Measurements from ENCODE around the gene LBR. TPM values are rescaled to one million over a fixed set of nuclear protein-coding genes. Genes with fewer than 3 reads are reported as not detected.
A peak's percentile ranks its signal among the peaks of the same experiment; 100 is the strongest.

Gene LBR
- total and polyA plus RNA-seq, 4 donors: 37.2 to 60.0 (median 44.2) TPM

DNA sequence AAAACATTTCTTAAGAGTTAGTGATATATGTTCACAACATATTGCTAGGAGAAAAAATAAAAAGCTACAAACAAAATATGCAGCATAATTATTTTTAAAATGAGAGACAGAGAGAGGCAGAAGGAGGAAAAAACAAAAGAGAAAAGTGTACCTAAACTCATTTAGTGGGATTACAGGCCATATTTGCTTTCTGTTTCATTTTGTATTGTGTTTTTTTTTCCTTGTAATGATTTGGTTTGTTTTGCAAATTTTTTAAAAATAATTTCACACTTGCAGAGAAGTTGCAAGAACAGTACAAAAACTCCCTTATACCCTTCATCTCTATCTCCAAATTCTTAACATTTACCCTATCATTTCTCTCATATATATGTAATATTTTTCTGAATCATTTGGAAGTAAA, 65.0 kb downstream of the LBR start:
- H3K4me1 ChIP-seq (ENCODE audit: control insufficient read depth, insufficient read depth, low read length): no peaks in the 10 kb centered on the region
- no peak for DNase-seq (ENCODE audit: low read depth in 4 of 6, low spot score in 6 of 6)
- H3K27me3 ChIP-seq (ENCODE audit: control insufficient read depth, insufficient read depth, low read length): no peaks in the 10 kb centered on the region
- no peak overlapping the region for H3K27ac ChIP-seq (ENCODE audit: low read depth, low read length)
- no peaks in the 10 kb centered on the region for H3K36me3 ChIP-seq (ENCODE audit: control insufficient read depth, insufficient read depth, low read length)
- H3K4me3 ChIP-seq (ENCODE audit: low read depth, low read length): no peak overlapping the region
- H3K9me3 ChIP-seq (ENCODE audit: control insufficient read depth, insufficient read depth, low read length): no peaks in the 10 kb centered on the region

DNA sequence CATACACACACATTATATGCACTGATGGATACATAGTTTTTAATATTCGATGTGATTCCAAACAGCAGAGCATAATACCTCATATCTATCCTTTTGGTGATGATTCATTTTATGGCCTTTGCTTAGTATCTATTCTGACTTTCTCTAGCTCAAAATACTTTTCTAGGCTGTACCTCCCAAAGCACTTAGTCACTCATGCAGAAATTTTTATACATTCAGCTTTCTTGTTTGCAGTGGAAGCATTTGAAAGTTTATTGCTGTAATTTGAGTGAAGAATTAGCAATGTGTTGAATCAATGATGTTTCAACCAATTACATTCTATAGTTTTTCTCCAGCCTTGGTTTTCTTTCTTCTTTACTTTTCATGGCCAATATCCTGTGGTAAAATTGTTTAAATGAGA, 66.7 kb downstream of the LBR start:
- no peak overlapping the region for H3K4me3 ChIP-seq (ENCODE audit: low read depth, low read length)
- H3K36me3 ChIP-seq (ENCODE audit: control insufficient read depth, insufficient read depth, low read length): no peaks in the 10 kb centered on the region
- no peaks in the 10 kb centered on the region for H3K4me1 ChIP-seq (ENCODE audit: control insufficient read depth, insufficient read depth, low read length)
- H3K9me3 ChIP-seq (ENCODE audit: control insufficient read depth, insufficient read depth, low read length): no peaks in the 10 kb centered on the region
- H3K27me3 ChIP-seq (ENCODE audit: control insufficient read depth, insufficient read depth, low read length): no peaks in the 10 kb centered on the region
- H3K27ac ChIP-seq (ENCODE audit: low read depth, low read length): no peak overlapping the region
- no CpG with 5 or more reads among the region's 1 CpG for WGBS (ENCODE audit: insufficient coverage)
- DNase-seq (ENCODE audit: low read depth in 4 of 6, low spot score in 6 of 6): peak in 1 of 6 donors; percentile 31

DNA sequence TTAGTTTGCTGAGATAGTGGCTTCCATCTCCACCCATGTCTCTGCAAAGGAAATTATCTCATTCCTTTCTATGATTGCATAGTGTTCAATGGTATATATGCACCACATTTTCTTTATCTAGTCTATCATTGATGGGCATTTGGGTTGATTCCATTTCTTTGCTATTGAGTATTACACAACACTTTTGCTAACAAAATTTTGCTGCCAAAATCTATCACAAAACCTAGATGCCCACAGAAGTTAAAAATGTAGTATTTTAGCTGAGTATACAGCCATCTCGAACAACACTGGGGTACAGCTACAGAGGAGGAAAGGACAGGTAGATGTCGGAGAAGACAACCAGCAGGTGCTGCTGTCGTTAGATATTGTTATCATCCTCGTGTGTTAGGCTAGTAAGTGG, 67.7 kb downstream of the LBR start:
- Histone ChIP-seq H3K36me3 (ENCODE audit: control insufficient read depth, insufficient read depth, low read length) (no peaks in the 10 kb centered on the region), H3K27ac (ENCODE audit: low read depth, low read length) (no peak overlapping the region), H3K4me1 (ENCODE audit: control insufficient read depth, insufficient read depth, low read length) (no peaks in the 10 kb centered on the region), H3K27me3 (ENCODE audit: control insufficient read depth, insufficient read depth, low read length) (no peaks in the 10 kb centered on the region), H3K4me3 (ENCODE audit: low read depth, low read length) (no peak overlapping the region), H3K9me3 (ENCODE audit: control insufficient read depth, insufficient read depth, low read length) (no peaks in the 10 kb centered on the region)
- no peak for DNase-seq (ENCODE audit: low read depth in 4 of 6, low spot score in 6 of 6)
- WGBS (ENCODE audit: insufficient coverage): no CpG with 5 or more reads among the region's 4 CpGs

DNA sequence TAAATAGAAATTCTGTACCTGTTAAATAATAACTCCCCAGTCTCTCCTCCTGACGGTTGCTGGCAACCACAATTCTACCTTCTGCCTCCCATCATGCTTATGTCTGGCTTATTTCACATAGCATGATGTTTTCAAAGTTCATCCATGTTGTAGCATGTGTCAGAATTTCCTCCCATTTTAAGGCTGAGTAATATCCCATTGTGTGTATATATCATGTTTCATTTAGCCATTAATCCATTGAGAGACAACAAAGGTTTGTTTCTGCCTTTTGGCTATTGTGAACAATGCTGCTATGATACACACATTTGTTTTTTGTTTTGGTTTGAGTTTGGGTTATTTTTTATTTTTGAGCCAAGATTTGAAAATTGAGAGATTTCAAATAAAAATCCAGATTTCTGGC, 72.0 kb downstream of the LBR start:
- no peak overlapping the region for H3K27ac ChIP-seq (ENCODE audit: low read depth, low read length)
- H3K27me3 ChIP-seq (ENCODE audit: control insufficient read depth, insufficient read depth, low read length): no peaks in the 10 kb centered on the region
- WGBS (ENCODE audit: insufficient coverage): no CpG with 5 or more reads among the region's 1 CpG

DNA sequence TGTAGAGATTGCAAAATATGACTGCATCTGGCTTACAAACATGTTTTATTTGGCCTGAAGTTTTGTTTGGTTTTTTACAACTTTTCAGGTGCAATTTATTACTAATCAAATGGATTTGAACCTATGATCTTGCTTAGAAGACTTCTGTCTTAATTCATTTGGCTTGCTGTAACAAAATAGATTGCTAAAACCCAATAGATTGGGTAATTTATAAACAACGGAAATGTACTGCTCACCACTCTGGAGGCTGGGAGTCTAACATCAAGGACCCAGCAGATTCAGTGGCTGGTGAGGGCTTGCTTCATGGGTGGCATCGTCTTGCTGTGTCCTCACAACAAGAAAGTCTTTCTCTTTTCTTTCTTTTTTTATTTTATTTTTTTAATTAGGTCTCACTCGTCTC, 72.9 kb downstream of the LBR start:
- H3K36me3 ChIP-seq (ENCODE audit: control insufficient read depth, insufficient read depth, low read length): no peaks in the 10 kb centered on the region
- no peaks in the 10 kb centered on the region for H3K27me3 ChIP-seq (ENCODE audit: control insufficient read depth, insufficient read depth, low read length)
- no peak overlapping the region for H3K27ac ChIP-seq (ENCODE audit: low read depth, low read length)
- H3K4me3 ChIP-seq (ENCODE audit: low read depth, low read length): no peak overlapping the region
- no peaks in the 10 kb centered on the region for H3K4me1 ChIP-seq (ENCODE audit: control insufficient read depth, insufficient read depth, low read length)
- WGBS (ENCODE audit: insufficient coverage): no CpG with 5 or more reads among the region's 3 CpGs
- no peaks in the 10 kb centered on the region for H3K9me3 ChIP-seq (ENCODE audit: control insufficient read depth, insufficient read depth, low read length)
- DNase-seq (ENCODE audit: low read depth in 4 of 6, low spot score in 6 of 6): no peak

More for the DNA sequence above, 72.0 kb downstream of the LBR start:
- no peak overlapping the region for H3K4me3 ChIP-seq (ENCODE audit: low read depth, low read length)
- no peaks in the 10 kb centered on the region for H3K4me1 ChIP-seq (ENCODE audit: control insufficient read depth, insufficient read depth, low read length)
- H3K9me3 ChIP-seq (ENCODE audit: control insufficient read depth, insufficient read depth, low read length): no peaks in the 10 kb centered on the region
- H3K36me3 ChIP-seq (ENCODE audit: control insufficient read depth, insufficient read depth, low read length): no peaks in the 10 kb centered on the region
- no peak for DNase-seq (ENCODE audit: low read depth in 4 of 6, low spot score in 6 of 6)

Other genes with a start within 250 kb of the LBR start
- gene ENAH, start 225.1 kb upstream of the LBR start, total RNA-seq: 10 to 100 TPM; 78.8 to 91.4 TPM
- gene ENAH, start 225.1 kb upstream of the LBR start, polyA plus RNA-seq (ENCODE audit: insufficient read length in 2 of 2): 100 to 1,000 TPM in 1 of 2 donors, 10 to 100 TPM in 1; 86.4 to 129 TPM

All from spinal cord (tissue), 10 donors.